ENCODE data around the gene L3HYPDH.

- no peak for TF ChIP-seq ZNF232 (CRISPR knock-in tag; IDR thresholded peaks at IDR 0.05; ENCODE audit: borderline replicate concordance)
- no peak for TF ChIP-seq ZMAT5 (CRISPR knock-in tag; IDR thresholded peaks at IDR 0.05; ENCODE audit: borderline replicate concordance, low read depth)
- no peak for TF ChIP-seq NR2F6 (IDR thresholded peaks at IDR 0.05)
- no peak for TF ChIP-seq NR2F6 (CRISPR knock-in tag; IDR thresholded peaks at IDR 0.05)
- no peak for TF ChIP-seq FUBP1 (CRISPR knock-in tag; IDR thresholded peaks at IDR 0.05; ENCODE audit: borderline replicate concordance)
- no peak for TF ChIP-seq NR1H2 (CRISPR knock-in tag; IDR thresholded peaks at IDR 0.05; ENCODE audit: borderline replicate concordance, low read depth)
- TF ChIP-seq ARID4A (CRISPR knock-in tag; IDR thresholded peaks at IDR 0.05; ENCODE audit: borderline replicate concordance): no peak
- no peak for TF ChIP-seq ZNF687 (CRISPR knock-in tag; IDR thresholded peaks at IDR 0.05)
- TF ChIP-seq TAF1 (CRISPR knock-in tag; IDR thresholded peaks at IDR 0.05): no peak
- no peak for TF ChIP-seq EHMT2 (IDR thresholded peaks at IDR 0.05; ENCODE audit: borderline replicate concordance, low read depth, low read length)
- no peak for TF ChIP-seq ZNF331 (CRISPR knock-in tag; IDR thresholded peaks at IDR 0.05)
- no peak for TF ChIP-seq ZFX (CRISPR knock-in tag; IDR thresholded peaks at IDR 0.05; ENCODE audit: low read depth)
- TF ChIP-seq FOXM1 (CRISPR knock-in tag; IDR thresholded peaks at IDR 0.05): no peak
- no peak for TF ChIP-seq FOXP4 (CRISPR knock-in tag; IDR thresholded peaks at IDR 0.05)
Observed at GRCh38 chr14:59500732-59501131, 16.5 kb upstream of the L3HYPDH start.
